Body of pancreas (tissue), 4 donors: ENCODE results near the gene COPZ1. TPM values are rescaled to one million over a fixed set of nuclear protein-coding genes. Genes with fewer than 3 reads are reported as not detected.

Source experiments
- ATAC-seq: fragments of 150-250 bp; one replicate; pipeline ENCODE4 v1.9.1; 2016
- DNase-seq, 4 donors: peaks; one replicate each; pipeline ENCODE4 v3.0.0-alpha.2; 2019
- H3K27ac ChIP-seq, 4 donors: fragments of 200-600 bp; sonication (generic); 1 replicate in 3 of 4; 2 replicates in 1 of 4; pipeline versions ENCODE4 v1.5.1 to v1.6.1; 2016 to 2019; ENCODE audit warnings: mild to moderate bottlenecking in 1 of 4, mixed read lengths in 1 of 4, moderate library complexity in 1 of 4
- H3K27me3 ChIP-seq, 2 donors: fragments of 200-600 bp; sonication (generic); one replicate each; pipeline ENCODE4 v1.6.0; 2016; ENCODE audit warnings: mild to moderate bottlenecking in 1 of 2
- H3K36me3 ChIP-seq, 2 donors: fragments of 200-600 bp; sonication (generic); replicated peaks in 1 of 2; 2 replicates each; pipeline ENCODE4 v1.5.1; 2016; ENCODE audit warnings: low read depth in 2 of 2; ENCODE audit not compliant: insufficient read depth in 1 of 2
- H3K4me1 ChIP-seq: fragments of 200-600 bp; sonication (generic); one replicate; pipeline ENCODE4 v1.6.0; 2016
- H3K4me3 ChIP-seq, 2 donors: fragments of 200-600 bp; sonication (generic); 1 replicate in 1 of 2; 2 replicates in 1 of 2; pipeline ENCODE4 v1.5.1; 2016 to 2019
- H3K9me3 ChIP-seq, 3 donors: fragments of 200-600 bp; sonication (generic); 1 replicate in 2 of 3; 2 replicates in 1 of 3; pipeline ENCODE4 v1.5.1; 2016
- CTCF ChIP-seq, 7 experiments: fragments of 450-650 bp in 4 of 7; fragments of 200-600 bp in 3 of 7; sonication (generic) in 3 of 7; IDR thresholded peaks; one replicate each; pipeline ENCODE4 v1.5.1; 2016 to 2019; ENCODE audit warnings: antibody characterized with exemption in 7 of 7
- POLR2A ChIP-seq, 3 donors: fragments of 450-650 bp; IDR thresholded peaks; one replicate each; pipeline ENCODE4 v1.6.1; 2016; ENCODE audit warnings: antibody characterized with exemption in 3 of 3, mild to moderate bottlenecking in 2 of 3
- WGBS, 2 donors: methylation state at CpG; one replicate each; pipeline ENCODE4 v1.1.5; 2017; 5-methylcytosine and 5-hydroxymethylcytosine counted together
- intact Hi-C: fragments of 100-400 bp; cut with DNase I; formaldehyde crosslinking; loops from one replicate; pipeline ENCODE4 v1.15.1; 2023
- total RNA-seq, 2 donors: library from RNA; depleted of rRNA; stranded (reverse); fragments of >200 nt; gene quantifications; one replicate each; pipeline ENCODE4 v1.1.0, GENCODE V29; 2016

The COPZ1 gene
- total RNA-seq, 2 donors from 2014 or later: 34.3 to 71.3 TPM

DNA sequence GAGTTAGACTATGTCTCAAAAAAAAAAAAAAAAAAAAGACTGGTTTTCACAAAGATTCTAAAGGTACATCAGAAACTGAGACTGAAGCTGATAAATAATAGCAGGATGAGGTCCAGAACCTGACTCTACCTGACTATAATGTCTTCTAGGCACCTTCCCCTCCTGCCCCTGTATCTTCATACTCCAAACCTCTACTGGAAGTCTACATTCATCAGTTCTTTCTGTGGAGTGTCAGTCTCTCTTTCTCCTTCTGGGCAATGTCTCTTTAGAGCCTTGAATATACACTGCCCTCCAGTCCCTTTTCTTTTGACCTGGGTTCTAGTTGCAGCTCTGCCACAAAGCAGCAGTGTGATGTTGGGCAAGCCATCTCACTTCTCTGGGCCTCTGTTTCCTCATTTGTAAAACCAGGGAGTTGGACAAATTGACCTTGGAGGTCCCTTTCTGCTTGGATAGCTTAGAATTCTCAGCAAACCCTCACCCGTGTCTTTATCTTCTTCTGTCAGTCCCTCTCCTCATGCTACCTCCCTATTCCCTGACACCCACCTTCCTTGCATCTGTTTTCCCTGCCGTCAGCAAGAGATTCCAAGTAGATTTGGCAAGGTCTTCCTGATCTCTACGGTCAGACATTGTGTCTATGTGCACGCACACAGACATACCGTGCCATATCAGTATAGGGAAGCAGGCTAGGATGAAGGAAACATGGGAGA is 28.4 kb upstream of the COPZ1 start:
- Histone ChIP-seq H3K36me3 (no peaks in the 10 kb centered on the region), H3K4me3 (no peak overlapping the region), H3K27ac (no peak overlapping the region), H3K27me3 (no peaks in the 10 kb centered on the region), H3K4me1 (peaks cover 14% of the 10 kb centered on the region), H3K9me3 (no peaks in the 10 kb centered on the region)
- TF ChIP-seq CTCF (IDR thresholded peaks at IDR 0.05) (no peak), POLR2A (IDR thresholded peaks at IDR 0.05) (no peak)
- DNase-seq (no peak), ATAC-seq (no peak)
- WGBS, 2 donors: 69 to 75% methylated on average over 5 of the region's 5 CpGs
- intact Hi-C loops: no loop called here

DNA sequence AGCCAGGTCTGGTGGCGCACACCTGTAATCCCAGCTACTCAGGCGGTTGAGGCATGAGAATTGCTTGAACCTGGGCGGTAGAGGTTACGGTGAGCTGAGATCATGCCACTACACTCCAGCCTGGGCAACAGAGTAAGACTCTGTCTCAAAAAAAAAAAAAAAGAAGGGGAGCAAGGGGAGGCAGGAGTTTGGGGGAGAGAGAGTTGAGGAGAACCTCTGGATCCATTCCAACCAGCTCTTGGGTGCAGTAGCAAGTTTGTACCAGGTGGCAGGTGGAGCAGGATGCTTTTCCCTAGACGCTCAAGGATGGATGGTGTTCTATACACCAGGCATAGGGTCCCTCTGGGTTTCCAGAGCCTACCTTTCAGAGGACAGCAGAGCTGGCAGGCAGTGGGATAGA is 26.0 kb upstream of the COPZ1 start:
- no peaks in the 10 kb centered on the region for H3K27me3 ChIP-seq
- H3K9me3 ChIP-seq: no peaks in the 10 kb centered on the region
- H3K27ac ChIP-seq: no peak overlapping the region
- WGBS, 2 donors: 76 to 88% methylated on average over 4 to 5 of the region's 5 CpGs
- peaks cover 18% of the 10 kb centered on the region for H3K4me1 ChIP-seq
- DNase-seq (no peak), ATAC-seq (no peak)
- H3K4me3 ChIP-seq: no peak overlapping the region
- intact Hi-C loops: no loop called here
- TF ChIP-seq POLR2A (IDR thresholded peaks at IDR 0.05) (no peak), CTCF (IDR thresholded peaks at IDR 0.05) (no peak)
- H3K36me3 ChIP-seq: no peaks in the 10 kb centered on the region

GRCh38 chr12:54299515-54300224 is 25.3 kb upstream of the COPZ1 start:
- Histone ChIP-seq H3K9me3 (no peaks in the 10 kb centered on the region), H3K4me3 (no peak overlapping the region), H3K27ac (no peak overlapping the region), H3K27me3 (no peaks in the 10 kb centered on the region), H3K36me3 (no peaks in the 10 kb centered on the region), H3K4me1 (peaks cover 25% of the 10 kb centered on the region)
- no peak for DNase-seq
- 64 to 77% methylated on average over 8 of the region's 8 CpGs for WGBS, 2 donors
- ATAC-seq: no peak
- TF ChIP-seq POLR2A (IDR thresholded peaks at IDR 0.05) (no peak), CTCF (IDR thresholded peaks at IDR 0.05) (no peak)
- intact Hi-C loops: no loop called here

- Histone ChIP-seq H3K4me1 (peaks cover 26% of the 10 kb centered on the region), H3K27me3 (no peaks in the 10 kb centered on the region), H3K9me3 (no peaks in the 10 kb centered on the region), H3K36me3 (no peaks in the 10 kb centered on the region), H3K27ac (no peak overlapping the region), H3K4me3 (peak overlapping the region in 1 of 2 donors; percentile 8)
- no peak for TF ChIP-seq CTCF (IDR thresholded peaks at IDR 0.05)
- no peak for TF ChIP-seq POLR2A (IDR thresholded peaks at IDR 0.05)
- DNase-seq (no peak), ATAC-seq (no peak)
- intact Hi-C loops: no loop called here
- WGBS, 2 donors: 28 to 46% methylated on average over 3 of the region's 3 CpGs
Observed at GRCh38 chr12:54300225-54300731, 24.7 kb upstream of the COPZ1 start.
